ENCODE measurements around the gene BATF2. TPM values are rescaled to one million over a fixed set of nuclear protein-coding genes. Genes with fewer than 3 reads are reported as not detected.

BATF2 gene
- 0.78 TPM for polyA plus RNA-seq (2013)

- H3K27me3 ChIP-seq (replicated peaks in 2 of 5; ENCODE audit: control insufficient read depth in 4 of 5, insufficient read depth in 5 of 5, low read length in 4 of 5), result peaks cover 0 to 5% (median 0%) of the 10 kb centered on the region in 5 experiments
- ChIA-PET CTCF (interaction anchor here (0.7 to 7.0 kb wide), 27 partner anchors 8 to 203 kb away, joined by 3 to 41 read pairs (median 4); partner anchors contain the start of genes ARL2, ATG2A, CDC42BPG and PPP2R5B), POLR2A (no interaction called here)
- WGBS (ENCODE audit: insufficient coverage), result 10% methylated on average over 6 of the region's 9 CpGs
- peak within 1 kb of the TSS in 5 of 7 experiments; percentile 8 to 78 (median 64) for H3K4me3 ChIP-seq (ENCODE audit: control insufficient read depth in 1 of 7, extremely low read depth in 1 of 7, insufficient read depth in 4 of 7, low read depth in 2 of 7, low read length in 6 of 7)
- peaks cover 0 to 14% (median 11%) of the 10 kb centered on the region in 4 experiments for H3K4me1 ChIP-seq (ENCODE audit: control extremely low read depth in 1 of 4, control insufficient read depth in 4 of 4, insufficient read depth in 4 of 4, low read length in 3 of 4)
- peak within 1 kb of the TSS in 1 of 2 experiments; percentile 10 for H3K27ac ChIP-seq (ENCODE audit: insufficient read depth in 1 of 2, low read depth in 1 of 2, low read length in 2 of 2, poor library complexity in 1 of 2, severe bottlenecking in 2 of 2)
- H3K9me3 ChIP-seq (ENCODE audit: control extremely low read depth in 1 of 5, control insufficient read depth in 4 of 5, insufficient read depth in 2 of 5, low read depth in 1 of 5, low read length in 4 of 5), result no peaks in the 10 kb centered on the region
- DNase-seq, result peak; percentile 56 to 72 (median 70)
- H3K36me3 ChIP-seq (ENCODE audit: control insufficient read depth in 4 of 4, insufficient read depth in 4 of 4, low read length in 3 of 4), result no peaks in the 10 kb centered on the region
Measured at GRCh38 chr11:64996710-64997380, at the start of gene BATF2. Gene BATF2, minus strand, starts transcription at chr11:64996971. Its CDS starts 57 bp downstream, at chr11:64996914.

- Histone ChIP-seq H3K36me3 (ENCODE audit: control insufficient read depth in 4 of 4, insufficient read depth in 4 of 4, low read length in 3 of 4) (peaks cover 5 to 26% (median 17%) of the 10 kb centered on the region in 4 experiments), H3K4me1 (ENCODE audit: control extremely low read depth in 1 of 4, control insufficient read depth in 4 of 4, insufficient read depth in 4 of 4, low read length in 3 of 4) (peaks cover 2 to 46% (median 36%) of the 10 kb centered on the region in 4 experiments), H3K27ac (ENCODE audit: insufficient read depth in 1 of 2, low read depth in 1 of 2, low read length in 2 of 2, poor library complexity in 1 of 2, severe bottlenecking in 2 of 2) (no peak overlapping the region), H3K9me3 (ENCODE audit: control extremely low read depth in 1 of 5, control insufficient read depth in 4 of 5, insufficient read depth in 2 of 5, low read depth in 1 of 5, low read length in 4 of 5) (no peaks in the 10 kb centered on the region), H3K4me3 (ENCODE audit: control insufficient read depth in 1 of 7, extremely low read depth in 1 of 7, insufficient read depth in 4 of 7, low read depth in 2 of 7, low read length in 6 of 7) (no peak overlapping the region), H3K27me3 (replicated peaks in 2 of 5; ENCODE audit: control insufficient read depth in 4 of 5, insufficient read depth in 5 of 5, low read length in 4 of 5) (no peaks in the 10 kb centered on the region)
- CTCF ChIA-PET, result interaction anchor here (1.0 to 1.6 kb wide), 3 partner anchors 9 to 33 kb away, joined by 3 to 4 read pairs (median 4); no protein-coding TSS in a partner anchor
- 98% methylated on average over 7 of the region's 7 CpGs for WGBS (ENCODE audit: insufficient coverage)
- no peak for DNase-seq
- POLR2A ChIA-PET, result no interaction called here
Measured at GRCh38 chr11:65045728-65046127, 49.0 kb upstream of the BATF2 start.

GRCh38 chr11:65045061-65045460 is 48.3 kb upstream of the BATF2 start:
- ChIA-PET CTCF (interaction anchor here (1.0 to 1.6 kb wide), 2 partner anchors 18 to 33 kb away, joined by 3 to 4 read pairs; no protein-coding TSS in a partner anchor), POLR2A (no interaction called here)
- peaks cover 4 to 51% (median 42%) of the 10 kb centered on the region in 4 experiments for H3K4me1 ChIP-seq (ENCODE audit: control extremely low read depth in 1 of 4, control insufficient read depth in 4 of 4, insufficient read depth in 4 of 4, low read length in 3 of 4)
- no peak overlapping the region for H3K4me3 ChIP-seq (ENCODE audit: control insufficient read depth in 1 of 7, extremely low read depth in 1 of 7, insufficient read depth in 4 of 7, low read depth in 2 of 7, low read length in 6 of 7)
- 100% methylated on average over 4 of the region's 5 CpGs for WGBS (ENCODE audit: insufficient coverage)
- H3K27me3 ChIP-seq (replicated peaks in 2 of 5; ENCODE audit: control insufficient read depth in 4 of 5, insufficient read depth in 5 of 5, low read length in 4 of 5), result no peaks in the 10 kb centered on the region
- H3K36me3 ChIP-seq (ENCODE audit: control insufficient read depth in 4 of 4, insufficient read depth in 4 of 4, low read length in 3 of 4), result peaks cover 5 to 26% (median 17%) of the 10 kb centered on the region in 4 experiments
- H3K9me3 ChIP-seq (ENCODE audit: control extremely low read depth in 1 of 5, control insufficient read depth in 4 of 5, insufficient read depth in 2 of 5, low read depth in 1 of 5, low read length in 4 of 5), result no peaks in the 10 kb centered on the region
- no peak for DNase-seq
- no peak overlapping the region for H3K27ac ChIP-seq (ENCODE audit: insufficient read depth in 1 of 2, low read depth in 1 of 2, low read length in 2 of 2, poor library complexity in 1 of 2, severe bottlenecking in 2 of 2)

- H3K4me3 ChIP-seq (ENCODE audit: control insufficient read depth in 1 of 7, extremely low read depth in 1 of 7, insufficient read depth in 4 of 7, low read depth in 2 of 7, low read length in 6 of 7), result no peak overlapping the region
Measured at GRCh38 chr11:65043881-65044501, 47.2 kb upstream of the BATF2 start.

GRCh38 chr11:65042891-65043290 is 46.1 kb upstream of the BATF2 start:
- H3K4me3 ChIP-seq (ENCODE audit: control insufficient read depth in 1 of 7, extremely low read depth in 1 of 7, insufficient read depth in 4 of 7, low read depth in 2 of 7, low read length in 6 of 7), result peak overlapping the region in 1 of 7 experiments; percentile 81
- no peaks in the 10 kb centered on the region for H3K27me3 ChIP-seq (replicated peaks in 2 of 5; ENCODE audit: control insufficient read depth in 4 of 5, insufficient read depth in 5 of 5, low read length in 4 of 5)
- 100% methylated on average over 5 of the region's 6 CpGs for WGBS (ENCODE audit: insufficient coverage)
- no peak overlapping the region for H3K27ac ChIP-seq (ENCODE audit: insufficient read depth in 1 of 2, low read depth in 1 of 2, low read length in 2 of 2, poor library complexity in 1 of 2, severe bottlenecking in 2 of 2)
- ChIA-PET POLR2A (no interaction called here), CTCF (interaction anchor here (0.8 to 2.5 kb wide), 4 partner anchors 9 to 34 kb away, joined by 3 to 7 read pairs (median 5); partner anchors contain the start of gene NAALADL1)
- H3K36me3 ChIP-seq (ENCODE audit: control insufficient read depth in 4 of 4, insufficient read depth in 4 of 4, low read length in 3 of 4), result peaks cover 8 to 36% (median 23%) of the 10 kb centered on the region in 4 experiments
- DNase-seq, result no peak
- no peaks in the 10 kb centered on the region for H3K9me3 ChIP-seq (ENCODE audit: control extremely low read depth in 1 of 5, control insufficient read depth in 4 of 5, insufficient read depth in 2 of 5, low read depth in 1 of 5, low read length in 4 of 5)
- H3K4me1 ChIP-seq (ENCODE audit: control extremely low read depth in 1 of 4, control insufficient read depth in 4 of 4, insufficient read depth in 4 of 4, low read length in 3 of 4), result peaks cover 4 to 51% (median 43%) of the 10 kb centered on the region in 4 experiments

More at GRCh38 chr11:65043881-65044501, 47.2 kb upstream of the BATF2 start:
- CTCF ChIA-PET, result interaction anchor here (1.5 kb wide), 1 partner anchor 25 kb away, joined by 3 read pairs; no protein-coding TSS in a partner anchor
- Histone ChIP-seq H3K36me3 (ENCODE audit: control insufficient read depth in 4 of 4, insufficient read depth in 4 of 4, low read length in 3 of 4) (peaks cover 5 to 28% (median 18%) of the 10 kb centered on the region in 4 experiments), H3K4me1 (ENCODE audit: control extremely low read depth in 1 of 4, control insufficient read depth in 4 of 4, insufficient read depth in 4 of 4, low read length in 3 of 4) (peaks cover 4 to 54% (median 47%) of the 10 kb centered on the region in 4 experiments), H3K27ac (ENCODE audit: insufficient read depth in 1 of 2, low read depth in 1 of 2, low read length in 2 of 2, poor library complexity in 1 of 2, severe bottlenecking in 2 of 2) (no peak overlapping the region), H3K27me3 (replicated peaks in 2 of 5; ENCODE audit: control insufficient read depth in 4 of 5, insufficient read depth in 5 of 5, low read length in 4 of 5) (no peaks in the 10 kb centered on the region), H3K9me3 (ENCODE audit: control extremely low read depth in 1 of 5, control insufficient read depth in 4 of 5, insufficient read depth in 2 of 5, low read depth in 1 of 5, low read length in 4 of 5) (no peaks in the 10 kb centered on the region)
- DNase-seq, result no peak
- POLR2A ChIA-PET, result no interaction called here
- 95% methylated on average over 20 of the region's 23 CpGs for WGBS (ENCODE audit: insufficient coverage)

- peaks cover 2 to 39% (median 27%) of the 10 kb centered on the region in 4 experiments for H3K4me1 ChIP-seq (ENCODE audit: control extremely low read depth in 1 of 4, control insufficient read depth in 4 of 4, insufficient read depth in 4 of 4, low read length in 3 of 4)
- CTCF ChIA-PET, result interaction anchor here (0.7 to 2.9 kb wide), 8 partner anchors 10 to 71 kb away, joined by 3 to 13 read pairs (median 4); partner anchors contain the start of genes ARL2, NAALADL1, SNX15 and TM7SF2
- no peaks in the 10 kb centered on the region for H3K9me3 ChIP-seq (ENCODE audit: control extremely low read depth in 1 of 5, control insufficient read depth in 4 of 5, insufficient read depth in 2 of 5, low read depth in 1 of 5, low read length in 4 of 5)
- under 1% methylated on average over 87 of the region's 91 CpGs for WGBS (ENCODE audit: insufficient coverage)
- DNase-seq, result peak; percentile 93 to 97 (median 96)
- peak within 1 kb of the TSS; percentile 59 to 85 (median 76) for H3K4me3 ChIP-seq (ENCODE audit: control insufficient read depth in 1 of 7, extremely low read depth in 1 of 7, insufficient read depth in 4 of 7, low read depth in 2 of 7, low read length in 6 of 7)
- H3K27ac ChIP-seq (ENCODE audit: insufficient read depth in 1 of 2, low read depth in 1 of 2, low read length in 2 of 2, poor library complexity in 1 of 2, severe bottlenecking in 2 of 2), result peak within 1 kb of the TSS in 1 of 2 experiments; percentile 75
- POLR2A ChIA-PET, result no interaction called here
- H3K27me3 ChIP-seq (replicated peaks in 2 of 5; ENCODE audit: control insufficient read depth in 4 of 5, insufficient read depth in 5 of 5, low read length in 4 of 5), result no peaks in the 10 kb centered on the region
- peaks cover 8 to 41% (median 30%) of the 10 kb centered on the region in 4 experiments for H3K36me3 ChIP-seq (ENCODE audit: control insufficient read depth in 4 of 4, insufficient read depth in 4 of 4, low read length in 3 of 4)
Measured at GRCh38 chr11:65040847-65041622, 44.3 kb upstream of the BATF2 start, which contains the start of gene SAC3D1. Gene SAC3D1, plus strand, starts transcription at chr11:65041210. Its CDS starts 83 bp downstream, at chr11:65041293.
